Activated CD8-positive, alpha-beta memory T cell treated with anti-CD3 and anti-CD28 coated beads, Interleukin-2, amount 50 U/mL, for 4 hours (primary cell): ENCODE measurements around the gene DIAPH2.
"Not testable (repeated sequence)": the region's sequence is repeated elsewhere in the genome, so short reads cannot be mapped to it uniquely, and the experiment has no call there.

Source experiments
- DNase-seq: peaks from one replicate; pipeline ENCODE4 v3.0.0-alpha.2; 2020

The DIAPH2 gene

GRCh38 chrX:97401154-97401553 lies 716.5 kb downstream of the DIAPH2 start:
- no peak for DNase-seq

DNA sequence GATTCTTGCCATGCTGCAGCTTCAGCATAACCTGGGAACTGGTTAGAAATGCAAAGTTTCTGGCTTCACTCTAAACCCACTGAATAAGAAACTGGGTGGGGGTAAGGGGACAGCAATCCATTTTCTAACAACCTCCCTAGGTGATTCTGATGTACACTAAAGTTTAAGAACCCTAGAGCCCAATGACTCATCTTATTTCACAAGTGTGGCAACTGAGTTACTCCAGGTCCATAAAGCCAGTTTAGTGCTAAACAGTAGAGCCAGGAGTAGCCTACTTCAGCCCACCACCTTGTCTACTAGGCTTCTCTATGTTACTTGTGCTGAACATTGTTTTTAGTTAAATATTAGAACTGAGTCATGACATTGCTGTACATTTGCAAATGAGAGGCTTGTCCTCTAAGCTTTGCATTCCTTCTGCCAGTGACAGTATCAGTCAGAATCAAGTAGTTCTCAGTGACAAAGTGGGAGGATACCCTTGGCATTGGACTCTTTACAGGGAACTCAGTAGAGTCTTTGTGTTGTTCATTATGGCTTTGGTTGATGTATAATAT lies 717.0 kb downstream of the DIAPH2 start:
- no peak for DNase-seq

DNA sequence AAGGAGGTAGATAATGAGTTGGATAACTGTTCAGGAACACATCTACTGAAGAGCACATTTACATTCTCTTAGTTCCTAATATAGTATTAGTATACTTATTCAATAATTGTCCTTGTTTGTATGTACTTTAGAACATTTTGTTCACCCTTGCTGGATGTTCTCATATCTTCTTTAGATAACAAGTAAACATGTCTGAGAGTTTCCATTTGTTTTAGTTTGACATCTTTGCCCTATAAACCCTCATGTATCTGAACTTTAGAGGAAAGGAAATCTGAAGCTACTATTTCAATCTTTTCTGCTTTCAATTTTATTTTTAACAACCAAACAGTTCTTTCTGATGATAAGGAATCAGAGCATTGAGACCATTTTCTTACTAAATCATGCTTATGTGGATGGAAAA lies 717.7 kb downstream of the DIAPH2 start:
- no peak for DNase-seq

DNA sequence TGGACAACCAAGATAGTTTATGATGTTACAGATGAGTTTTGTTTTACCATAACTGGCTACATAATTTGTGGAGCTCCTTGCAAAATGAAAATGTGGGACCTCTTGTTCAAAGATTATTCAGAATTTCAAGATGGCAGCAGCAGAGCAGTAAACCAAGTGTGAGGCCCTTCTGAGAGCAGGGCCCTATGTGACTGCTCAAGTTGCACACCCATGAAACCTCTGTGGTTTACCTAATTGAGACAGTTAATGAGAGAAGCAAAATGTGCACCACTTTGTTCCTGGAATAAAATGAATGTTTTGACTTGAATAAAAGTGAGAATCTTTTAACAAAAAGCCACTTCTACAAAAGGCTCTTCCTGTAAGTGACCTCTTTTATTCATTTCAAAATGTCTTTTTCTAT lies 718.3 kb downstream of the DIAPH2 start:
- no peak for DNase-seq

DNA sequence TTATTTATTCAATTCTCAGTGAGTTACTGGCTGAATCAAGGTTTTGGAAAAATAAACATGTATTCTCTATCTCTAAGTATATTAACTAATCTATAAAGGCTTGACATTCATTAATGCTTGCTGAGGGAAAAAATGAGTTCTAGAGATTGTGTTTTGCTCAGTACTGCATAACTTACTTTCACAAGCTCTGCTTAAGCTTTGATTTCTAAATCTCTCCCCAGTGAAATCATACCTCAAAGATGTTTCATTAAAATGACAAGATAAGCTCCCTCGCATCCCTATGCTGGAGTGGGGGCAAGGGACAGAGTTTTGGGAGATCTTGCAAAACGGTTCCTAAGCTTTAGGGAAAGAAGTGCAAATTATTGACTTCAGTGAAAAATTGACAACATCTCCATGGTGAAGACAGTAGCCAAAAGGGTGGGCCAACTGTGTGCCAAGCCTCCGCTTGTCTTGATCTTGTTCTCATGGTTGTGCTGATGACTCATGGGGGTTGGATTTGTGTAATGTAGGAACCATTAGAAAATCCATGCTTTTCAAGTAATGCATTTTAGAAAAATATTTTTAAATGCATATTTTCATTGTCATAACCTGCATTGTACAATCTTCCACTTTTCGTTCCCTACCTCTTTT lies 720.5 kb downstream of the DIAPH2 start:
- no peak for DNase-seq

- DNase-seq: not testable (repeated sequence)
These were observed 725.2 kb downstream of the DIAPH2 start for GRCh38 chrX:97409632-97410415.

DNA sequence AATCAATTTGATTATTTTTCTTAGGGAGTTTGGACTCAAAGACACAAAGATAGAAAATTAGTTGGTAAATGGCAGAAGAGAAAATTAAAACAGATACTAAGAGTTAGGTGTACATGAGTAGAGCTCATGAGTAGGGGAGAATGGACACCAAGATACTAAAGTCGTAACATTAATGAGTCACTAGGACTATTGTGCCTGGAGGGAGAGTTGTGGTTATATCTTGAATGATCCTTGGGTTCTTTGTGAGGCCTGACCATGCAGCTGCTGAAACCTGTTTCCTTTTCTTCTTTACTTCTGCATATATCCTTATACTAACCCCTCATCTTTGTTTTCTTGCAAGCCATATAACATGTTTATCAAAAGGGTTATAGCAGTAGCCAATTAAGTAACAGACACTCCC lies 731.8 kb downstream of the DIAPH2 start:
- DNase-seq: no peak

- DNase-seq: no peak
These were observed 744.5 kb downstream of the DIAPH2 start for GRCh38 chrX:97429101-97429500.

DNA sequence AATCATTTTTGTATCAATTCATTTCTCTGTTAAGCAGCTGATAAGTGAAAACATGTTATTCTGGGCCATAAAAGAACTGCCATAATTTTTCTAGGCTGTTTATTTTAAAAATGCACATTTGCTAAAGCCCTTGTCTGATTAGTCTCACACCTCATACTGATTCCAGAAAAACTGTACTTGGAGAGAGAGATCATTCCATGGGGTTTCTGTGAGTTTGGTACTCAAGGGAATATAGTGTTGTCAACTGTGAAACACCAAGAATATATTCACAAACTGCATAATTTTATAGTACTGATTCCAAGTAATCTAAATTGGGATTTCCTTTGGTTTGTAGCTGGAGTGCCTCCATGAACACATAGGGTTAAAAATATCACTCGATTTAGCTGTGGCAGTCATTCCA lies 746.6 kb downstream of the DIAPH2 start:
- no peak for DNase-seq

DNA sequence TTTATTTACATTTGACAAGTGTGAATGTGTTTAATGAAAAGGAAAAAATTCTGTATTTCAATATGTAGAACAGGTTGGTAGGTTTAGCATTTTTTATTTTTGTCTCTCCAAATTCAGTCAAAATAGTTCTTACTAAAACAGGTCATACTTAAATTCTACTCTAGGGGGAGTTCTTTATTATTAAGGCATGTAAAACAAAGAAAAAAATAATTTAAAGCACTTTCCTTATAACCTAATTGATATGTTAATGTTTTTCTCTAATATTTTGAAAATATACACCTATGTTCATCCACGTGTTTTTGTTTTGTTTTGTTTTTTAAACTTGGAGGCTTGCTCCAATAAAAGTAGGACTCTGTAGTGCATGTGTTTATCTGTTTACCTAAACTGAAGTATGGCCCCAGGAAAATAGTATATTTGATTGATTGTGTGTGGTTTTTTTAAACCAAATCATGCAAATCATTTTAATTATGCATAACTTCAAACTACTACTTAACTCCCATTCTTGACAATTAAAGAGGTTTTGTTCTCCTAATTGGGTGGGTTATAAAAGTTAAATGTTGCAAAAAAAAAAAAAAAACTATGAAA lies 761.7 kb downstream of the DIAPH2 start:
- DNase-seq: no peak

DNA sequence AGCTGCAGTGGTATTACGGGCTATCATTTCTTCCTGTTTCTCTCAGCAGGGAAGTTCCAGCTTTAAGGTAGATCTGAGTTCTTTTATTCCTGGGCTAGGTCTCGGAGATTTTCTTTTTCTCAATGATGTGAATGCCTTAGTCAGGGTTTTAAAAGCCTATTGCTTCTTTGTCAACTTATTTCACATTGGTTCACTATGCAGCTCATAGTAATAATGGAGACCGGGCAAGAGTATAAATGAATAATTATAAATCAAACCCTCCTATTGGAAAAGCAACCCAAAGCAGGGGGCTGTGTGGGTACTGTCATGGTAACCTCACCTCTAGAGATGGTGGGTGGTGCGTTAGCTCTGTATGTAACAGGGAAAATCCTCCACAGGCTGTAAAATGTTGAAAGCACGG lies 762.7 kb downstream of the DIAPH2 start:
- no peak for DNase-seq

- DNase-seq: no peak
These were observed 767.6 kb downstream of the DIAPH2 start for GRCh38 chrX:97452283-97452682.

- DNase-seq: no peak
These were observed 777.1 kb downstream of the DIAPH2 start for GRCh38 chrX:97461763-97462162.

- DNase-seq: no peak
These were observed 786.4 kb downstream of the DIAPH2 start for GRCh38 chrX:97471071-97471470.

DNA sequence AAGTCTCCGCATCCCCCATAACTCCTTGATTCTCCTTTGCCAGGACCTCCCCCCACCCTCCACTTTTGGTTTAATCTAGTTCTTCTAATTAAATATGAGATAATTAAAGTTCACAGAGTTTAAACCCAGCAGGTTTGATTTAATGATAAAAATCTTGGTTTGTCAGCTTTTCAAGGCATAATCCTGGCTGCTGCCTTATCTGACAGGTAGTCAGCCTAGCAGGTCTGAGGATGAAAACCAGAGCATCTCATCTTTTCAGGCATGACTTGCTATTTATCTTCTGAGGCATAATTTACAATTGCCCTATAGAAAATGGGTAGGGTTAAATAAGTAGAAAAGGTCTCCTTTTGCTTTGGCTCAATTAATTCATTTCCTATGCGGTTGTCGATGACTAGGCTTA lies 790.3 kb downstream of the DIAPH2 start:
- no peak for DNase-seq

GRCh38 chrX:97479106-97479890 lies 794.7 kb downstream of the DIAPH2 start:
- DNase-seq: no peak

- no peak for DNase-seq
These were observed 796.6 kb downstream of the DIAPH2 start for GRCh38 chrX:97481228-97481627.

DNA sequence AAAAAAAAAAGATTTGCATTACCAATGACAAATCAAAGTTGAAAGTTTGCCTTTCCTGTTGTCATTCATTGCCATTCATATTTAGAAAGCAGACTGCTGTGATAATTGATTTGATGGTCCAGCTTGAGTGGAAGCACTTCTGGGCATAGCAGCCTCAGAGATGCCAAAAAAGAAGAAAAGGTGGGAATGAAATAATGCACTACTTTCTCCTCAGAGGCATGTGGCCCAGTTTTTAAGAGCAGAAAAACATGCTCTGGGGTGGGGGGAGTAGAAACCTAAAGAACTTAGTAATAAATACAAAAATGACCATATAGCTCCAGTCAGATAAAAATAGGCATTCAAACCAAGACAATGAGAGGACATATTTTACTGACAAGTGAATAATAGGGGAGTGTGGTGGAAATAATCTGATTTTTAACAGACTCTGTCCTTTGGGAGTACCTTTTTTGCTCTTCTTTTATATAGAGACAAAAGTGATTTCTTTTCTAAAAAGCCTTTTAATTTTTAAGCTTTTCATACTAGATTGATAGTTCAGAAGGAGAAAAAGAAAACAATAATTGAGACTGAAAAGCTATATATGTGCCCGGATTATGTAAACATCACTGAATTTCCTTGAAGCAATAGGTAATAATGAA lies 798.1 kb downstream of the DIAPH2 start:
- DNase-seq: no peak

GRCh38 chrX:97490656-97491055 lies 806.0 kb downstream of the DIAPH2 start:
- no peak for DNase-seq

- no peak for DNase-seq
These were observed 810.2 kb downstream of the DIAPH2 start for GRCh38 chrX:97494756-97495372.

DNA sequence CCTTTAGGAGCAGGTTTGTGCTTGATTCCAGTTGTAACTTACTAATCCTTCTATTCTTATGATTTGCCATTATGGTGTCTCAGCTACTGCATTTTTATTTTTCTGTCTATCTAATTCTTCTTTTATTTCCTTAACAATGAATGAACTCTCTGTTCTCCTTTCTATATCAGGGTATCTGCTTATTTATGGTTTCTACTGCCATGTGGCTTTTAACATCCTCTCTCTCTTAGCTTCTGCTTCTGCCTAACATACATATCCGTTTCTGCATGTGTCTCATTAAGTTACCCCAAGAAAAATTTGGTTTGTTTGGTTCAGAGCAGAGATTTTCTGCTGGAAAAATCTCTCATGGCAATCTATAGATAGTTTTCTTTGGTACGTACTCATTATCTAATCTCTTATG lies 813.5 kb downstream of the DIAPH2 start:
- DNase-seq: no peak

GRCh38 chrX:97504431-97504830 lies 819.8 kb downstream of the DIAPH2 start:
- DNase-seq: no peak
